ENCODE measurements around the gene ADAMTS17. TPM values are rescaled to one million over a fixed set of nuclear protein-coding genes. Genes with fewer than 3 reads are reported as not detected.

Gene ADAMTS17
- total and polyA plus RNA-seq, 7 donors, result 4.4 to 93.0 (median 7.2) TPM

- H3K27ac ChIP-seq, result peak overlapping the region; percentile 58
- no peaks in the 10 kb centered on the region for H3K27me3 ChIP-seq (ENCODE audit: insufficient read depth in 3 of 3, low read length in 2 of 3)
- DNase-seq, result no peak
- peaks cover 22% of the 10 kb centered on the region for H3K4me1 ChIP-seq
- H3K9me3 ChIP-seq, result no peaks in the 10 kb centered on the region
- WGBS, 3 donors, result 80 to 93% (median 82%) methylated on average over 14 of the region's 14 CpGs
- peaks cover 0 to 37% of the 10 kb centered on the region in 2 donors for H3K36me3 ChIP-seq (ENCODE audit: insufficient read depth in 1 of 2, low read depth in 1 of 2)
- no peak overlapping the region for H3K4me3 ChIP-seq
- intact Hi-C loops (cut with DNase I), result no loop called here
- no peak for TF ChIP-seq CTCF (IDR thresholded peaks at IDR 0.05)
- no peak for ATAC-seq
These were observed 229.0 kb downstream of the ADAMTS17 start for GRCh38 chr15:100112636-100113305.

- no peak overlapping the region for H3K4me3 ChIP-seq
- H3K27me3 ChIP-seq (ENCODE audit: insufficient read depth in 3 of 3, low read length in 2 of 3), result no peaks in the 10 kb centered on the region
- TF ChIP-seq CTCF (IDR thresholded peaks at IDR 0.05), result no peak
- H3K27ac ChIP-seq, result no peak overlapping the region
- H3K4me1 ChIP-seq, result peaks cover 22% of the 10 kb centered on the region
- H3K9me3 ChIP-seq, result no peaks in the 10 kb centered on the region
- peaks cover 0 to 42% of the 10 kb centered on the region in 2 donors for H3K36me3 ChIP-seq (ENCODE audit: insufficient read depth in 1 of 2, low read depth in 1 of 2)
- 65 to 78% (median 72%) methylated on average over 5 of the region's 5 CpGs for WGBS, 3 donors
- no peak for ATAC-seq
- no peak for DNase-seq
- intact Hi-C loops (cut with DNase I), result no loop called here
These were observed 229.7 kb downstream of the ADAMTS17 start for GRCh38 chr15:100112061-100112420.

- no peak for TF ChIP-seq CTCF (IDR thresholded peaks at IDR 0.05)
- Histone ChIP-seq H3K9me3 (no peaks in the 10 kb centered on the region), H3K27me3 (ENCODE audit: insufficient read depth in 3 of 3, low read length in 2 of 3) (no peaks in the 10 kb centered on the region), H3K27ac (peak overlapping the region; percentile 54), H3K36me3 (ENCODE audit: insufficient read depth in 1 of 2, low read depth in 1 of 2) (peaks cover 0 to 45% of the 10 kb centered on the region in 2 donors), H3K4me1 (peaks cover 22% of the 10 kb centered on the region), H3K4me3 (no peak overlapping the region)
- intact Hi-C loops (cut with DNase I), result no loop called here
- DNase-seq, result peak; percentile 62 to 79
- WGBS, 3 donors, result 39 to 53% (median 43%) methylated on average over 15 of the region's 15 CpGs
- ATAC-seq, result peak; percentile 47 to 73 (median 62)
These were observed 230.4 kb downstream of the ADAMTS17 start for GRCh38 chr15:100111125-100112060.

- Histone ChIP-seq H3K27me3 (ENCODE audit: insufficient read depth in 3 of 3, low read length in 2 of 3) (no peaks in the 10 kb centered on the region), H3K9me3 (no peaks in the 10 kb centered on the region), H3K27ac (no peak overlapping the region), H3K36me3 (ENCODE audit: insufficient read depth in 1 of 2, low read depth in 1 of 2) (peaks cover 0 to 46% of the 10 kb centered on the region in 2 donors), H3K4me1 (peaks cover 16% of the 10 kb centered on the region), H3K4me3 (no peak overlapping the region)
- WGBS, 3 donors, result 91 to 94% (median 92%) methylated on average over 14 of the region's 14 CpGs
- no peak for ATAC-seq
- DNase-seq, result no peak
- no peak for TF ChIP-seq CTCF (IDR thresholded peaks at IDR 0.05)
- intact Hi-C loops (cut with DNase I), result no loop called here
These were observed 232.2 kb downstream of the ADAMTS17 start for GRCh38 chr15:100109486-100110035.

Data from psoas muscle (tissue), 8 donors.